Coronary artery (tissue), 2 donors: Measurements from ENCODE around the gene FLYWCH2.
"Not testable (repeated sequence)": the region's sequence is repeated elsewhere in the genome, so short reads cannot be mapped to it uniquely, and the experiment has no call there.

Experiments
- DNase-seq: peaks from one replicate; pipeline ENCODE4 v3.0.0-alpha.2; 2017; ENCODE audit warnings: low spot score
- H3K27ac ChIP-seq, 2 donors: fragments of 200-600 bp; sonication (generic); one replicate each; pipeline ENCODE4 v1.5.1; 2016 to 2019
- H3K4me3 ChIP-seq: fragments of 200-600 bp; sonication (generic); 2 replicates; pipeline ENCODE4 v1.5.1; 2016; ENCODE audit warnings: mild to moderate bottlenecking, moderate library complexity
- TF ChIP-seq, protein P1 (sequence below): fragments of 200-600 bp; sonication (generic); IDR thresholded peaks from one replicate; pipeline ENCODE4 v1.5.1; 2019; ENCODE audit warnings: antibody characterized with exemption

FLYWCH2 gene

DNA sequence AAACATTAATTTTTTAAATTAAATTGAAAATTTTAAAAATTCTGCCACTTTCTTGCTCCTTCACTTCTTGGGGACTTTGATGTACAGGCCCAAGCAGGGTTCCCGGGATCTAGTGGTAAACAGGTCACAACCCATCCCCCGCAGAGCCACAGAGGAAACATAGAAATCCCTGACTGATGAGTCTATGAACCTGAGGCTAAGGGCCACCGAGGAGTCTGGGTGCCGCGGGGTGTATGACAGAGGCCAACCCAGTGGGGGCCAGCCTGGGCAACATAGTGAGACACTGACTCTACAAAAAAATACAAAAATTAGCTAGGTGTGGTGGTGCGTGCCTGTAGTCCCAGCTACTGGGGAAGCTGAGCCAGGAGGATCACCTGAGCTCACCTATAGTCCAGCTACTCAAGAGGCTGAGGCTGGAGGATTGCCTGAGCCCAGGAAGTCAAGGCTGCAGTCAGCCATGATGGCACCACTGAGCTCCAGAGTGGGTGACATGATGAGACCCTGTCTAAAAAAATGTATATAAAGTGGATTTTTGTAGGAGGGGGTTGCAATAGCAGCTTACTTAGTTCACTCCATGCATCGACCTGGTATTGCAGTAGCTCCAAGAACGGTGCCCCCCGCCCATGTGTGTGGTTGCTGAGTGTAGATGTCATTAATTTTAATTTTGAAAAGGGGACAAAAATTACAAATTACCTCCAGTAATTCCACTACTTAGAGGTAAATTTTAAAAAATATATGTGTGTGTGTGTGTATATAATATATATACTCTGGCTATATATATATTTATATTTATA is 19.5 kb downstream of the FLYWCH2 start:
- Histone ChIP-seq H3K27ac (no peak overlapping the region), H3K4me3 (no peak overlapping the region)
- TF ChIP-seq, protein P1, sequence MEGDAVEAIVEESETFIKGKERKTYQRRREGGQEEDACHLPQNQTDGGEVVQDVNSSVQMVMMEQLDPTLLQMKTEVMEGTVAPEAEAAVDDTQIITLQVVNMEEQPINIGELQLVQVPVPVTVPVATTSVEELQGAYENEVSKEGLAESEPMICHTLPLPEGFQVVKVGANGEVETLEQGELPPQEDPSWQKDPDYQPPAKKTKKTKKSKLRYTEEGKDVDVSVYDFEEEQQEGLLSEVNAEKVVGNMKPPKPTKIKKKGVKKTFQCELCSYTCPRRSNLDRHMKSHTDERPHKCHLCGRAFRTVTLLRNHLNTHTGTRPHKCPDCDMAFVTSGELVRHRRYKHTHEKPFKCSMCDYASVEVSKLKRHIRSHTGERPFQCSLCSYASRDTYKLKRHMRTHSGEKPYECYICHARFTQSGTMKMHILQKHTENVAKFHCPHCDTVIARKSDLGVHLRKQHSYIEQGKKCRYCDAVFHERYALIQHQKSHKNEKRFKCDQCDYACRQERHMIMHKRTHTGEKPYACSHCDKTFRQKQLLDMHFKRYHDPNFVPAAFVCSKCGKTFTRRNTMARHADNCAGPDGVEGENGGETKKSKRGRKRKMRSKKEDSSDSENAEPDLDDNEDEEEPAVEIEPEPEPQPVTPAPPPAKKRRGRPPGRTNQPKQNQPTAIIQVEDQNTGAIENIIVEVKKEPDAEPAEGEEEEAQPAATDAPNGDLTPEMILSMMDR, result no peak
- no peak for DNase-seq

- H3K27ac ChIP-seq, result peak overlapping the region; percentile 53 to 90
- TF ChIP-seq, protein P1, result peak; percentile 95
- peak overlapping the region; percentile 74 for H3K4me3 ChIP-seq
- DNase-seq, result peak; percentile 91
These were observed 21.3 kb downstream of the FLYWCH2 start for GRCh38 chr16:2904100-2904921.

DNA sequence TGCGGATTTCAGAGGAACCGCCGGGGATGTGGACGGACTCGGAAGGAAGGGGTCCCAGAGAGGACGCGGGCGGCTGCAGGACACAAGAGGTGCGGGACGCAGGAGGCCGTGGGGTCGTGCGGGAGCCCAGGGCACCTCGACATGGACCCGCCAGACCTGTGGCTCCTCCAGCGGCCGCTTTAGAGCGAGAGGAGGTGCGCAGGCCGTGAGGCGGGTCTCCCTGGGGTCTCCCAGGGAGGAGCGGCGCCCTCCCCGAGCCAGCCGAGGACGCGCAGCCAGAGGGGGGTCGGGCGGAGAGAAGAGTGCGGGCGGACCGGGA is 21.9 kb downstream of the FLYWCH2 start:
- TF ChIP-seq, protein P1, result no peak
- DNase-seq, result peak; percentile 82
- H3K27ac ChIP-seq, result peak overlapping the region; percentile 53 to 90
- peak overlapping the region; percentile 74 for H3K4me3 ChIP-seq

- H3K27ac ChIP-seq, result peak overlapping the region; percentile 53 to 90
- TF ChIP-seq, protein P1, result no peak
- peak overlapping the region; percentile 74 for H3K4me3 ChIP-seq
- DNase-seq, result peak; percentile 100
These were observed 22.4 kb downstream of the FLYWCH2 start for GRCh38 chr16:2905241-2905987.

GRCh38 chr16:2905988-2906387 is 23.0 kb downstream of the FLYWCH2 start:
- TF ChIP-seq, protein P1, result no peak
- Histone ChIP-seq H3K4me3 (peak overlapping the region; percentile 1), H3K27ac (peak overlapping the region in 1 of 2 donors; percentile 90)
- no peak for DNase-seq

- TF ChIP-seq, protein P1, result peak; percentile 31
- H3K4me3 ChIP-seq, H3K27ac ChIP-seq: not testable (repeated sequence)
- DNase-seq, result peak; percentile 74
These were observed 24.2 kb downstream of the FLYWCH2 start for GRCh38 chr16:2907084-2907753.
